HepG2 (cell line): ENCODE measurements around the gene CRIP1. TPM values are rescaled to one million over a fixed set of nuclear protein-coding genes. Genes with fewer than 3 reads are reported as not detected.

ENCODE experiments used
- ATAC-seq: fragments of 200-7000 bp; cut with Tn5 transposase; 3 replicates; pipeline ENCODE4 v1.9.1; 2020; ENCODE audit warnings: mild to moderate bottlenecking, moderate library complexity
- BruUV-seq: library from RNA; stranded (reverse); fragments of 400-500 nt; replicated peaks from 2 replicates; lab custom pipeline; 2021; lab: Mats Ljungman, UMichigan
- CTCF ChIA-PET: fragments of 300-600 bp; formaldehyde crosslinking; extraction: SDS; loops from one replicate; lab custom pipeline; 2021; ENCODE audit warnings: low total read pairs, inconsistent platforms, low intra/inter-chr PET ratio; lab: Yijun Ruan, JAX
- POLR2A ChIA-PET: fragments of 350-600 bp; sonication (Branson Sonifier 250); formaldehyde crosslinking; loops from one replicate; lab custom pipeline; 2020; ENCODE audit warnings: antibody characterized with exemption, inconsistent platforms; lab: Yijun Ruan, JAX
- DNase-seq: peaks from one replicate; pipeline ENCODE4 v3.0.0-alpha.2; 2015; ENCODE audit warnings: low spot score
- FAIRE-seq: peaks from 3 replicates; lab custom pipeline; 2011; peaks lifted over from hg19 to GRCh38; lab: Jason Lieb, UNC
- H2AFZ ChIP-seq: one replicate; pipeline ENCODE4 v1.6.1; 2011; ENCODE audit warnings: low read length, inconsistent platforms
- H3K27ac ChIP-seq: fragments of 300-600 bp; 3 replicates; pipeline ENCODE4 v1.8.0; 2011; ENCODE audit warnings: mixed run types, mild to moderate bottlenecking, mixed read lengths, low read length, inconsistent platforms; ENCODE audit not compliant: insufficient read depth; ENCODE audit errors: extremely low read length
- H3K27me3 ChIP-seq, 2 experiments: fragments of 200-600 bp in 1 of 2; 2 replicates in 1 of 2; 3 replicates in 1 of 2; pipeline versions ENCODE4 v1.6.0 to v1.8.0; 2011; ENCODE audit warnings: low read length in 2 of 2, mild to moderate bottlenecking in 2 of 2, moderate library complexity in 2 of 2, inconsistent platforms in 1 of 2; ENCODE audit not compliant: insufficient read depth in 2 of 2, control insufficient read depth in 1 of 2
- H3K36me3 ChIP-seq, 2 experiments: fragments of 200-600 bp in 1 of 2; replicated peaks in 1 of 2; 2 replicates in 1 of 2; 3 replicates in 1 of 2; pipeline versions ENCODE4 v1.5.1 to v1.8.0; 2011; ENCODE audit warnings: low read length in 2 of 2, inconsistent platforms in 1 of 2; ENCODE audit not compliant: insufficient read depth in 2 of 2, control insufficient read depth in 1 of 2
- H3K4me1 ChIP-seq: 2 replicates; pipeline ENCODE4 v1.5.1; 2012; ENCODE audit warnings: low read length, inconsistent platforms; ENCODE audit not compliant: insufficient read depth
- H3K4me2 ChIP-seq: 2 replicates; pipeline ENCODE4 v1.6.0; 2011; ENCODE audit warnings: low read depth, low read length, inconsistent platforms
- H3K4me3 ChIP-seq, 3 experiments: fragments of 200-600 bp in 1 of 3; sonication (generic), shearing (Covaris generic) in 1 of 3; replicated peaks in 1 of 3; 2 replicates each; pipeline ENCODE4 v1.5.1; 2011 to 2016; ENCODE audit warnings: low read length in 3 of 3, inconsistent platforms in 2 of 3, low read depth in 2 of 3, mild to moderate bottlenecking in 2 of 3, control low read depth in 1 of 3, mixed read lengths in 1 of 3; ENCODE audit not compliant: insufficient read depth in 1 of 3
- H3K79me2 ChIP-seq: one replicate; pipeline ENCODE4 v1.6.1; 2011; ENCODE audit warnings: low read length, inconsistent platforms; ENCODE audit not compliant: insufficient read depth
- H3K9ac ChIP-seq: 2 replicates; pipeline ENCODE4 v1.6.0; 2011; ENCODE audit warnings: mild to moderate bottlenecking, low read depth, low read length, inconsistent platforms; ENCODE audit not compliant: insufficient read depth
- H3K9me3 ChIP-seq: 2 replicates; pipeline ENCODE4 v1.5.1; 2012; ENCODE audit warnings: mild to moderate bottlenecking, low read length
- H4K20me1 ChIP-seq: 2 replicates; pipeline ENCODE4 v1.6.0; 2011; ENCODE audit warnings: inconsistent platforms, mild to moderate bottlenecking, low read length, moderate library complexity; ENCODE audit not compliant: insufficient read depth
- AKNA ChIP-seq: sonication (generic); formaldehyde crosslinking; IDR thresholded peaks from 2 replicates; pipeline ENCODE4 v1.4.0; 2020; ENCODE audit warnings: missing genetic modification reagents, borderline replicate concordance
- ATAD3A ChIP-seq: sonication (generic); formaldehyde crosslinking; IDR thresholded peaks from 2 replicates; pipeline ENCODE4 v1.4.0; 2020; ENCODE audit warnings: missing genetic modification reagents
- EHMT2 ChIP-seq: fragments of 200-600 bp; sonication (generic); IDR thresholded peaks from 2 replicates; pipeline ENCODE4 v1.7.0; 2017; ENCODE audit warnings: antibody characterized with exemption, low read depth, low read length, borderline replicate concordance
- FOXK1 ChIP-seq: sonication (generic); formaldehyde crosslinking; IDR thresholded peaks from 2 replicates; pipeline ENCODE4 v1.4.0; 2020; ENCODE audit warnings: low read depth, missing genetic modification reagents, borderline replicate concordance
- FUBP1 ChIP-seq: sonication (generic); formaldehyde crosslinking; IDR thresholded peaks from 2 replicates; pipeline ENCODE4 v1.5.1; 2020; ENCODE audit warnings: missing genetic modification reagents, mild to moderate bottlenecking, borderline replicate concordance
- HOMEZ ChIP-seq: IDR thresholded peaks from 2 replicates; pipeline ENCODE4 v1.6.1; 2016; ENCODE audit warnings: low read depth
- HOXD1 ChIP-seq: sonication (generic); formaldehyde crosslinking; IDR thresholded peaks from 2 replicates; pipeline ENCODE4 v1.5.0; 2020; ENCODE audit warnings: missing genetic modification reagents
- ISX ChIP-seq: sonication (generic); formaldehyde crosslinking; conservative IDR thresholded peaks from 2 replicates; pipeline ENCODE4 v1.5.0; 2020; ENCODE audit warnings: missing genetic modification reagents
- TCF7L2 ChIP-seq: IDR thresholded peaks from 2 replicates; pipeline ENCODE4 v1.6.1; 2011; ENCODE audit warnings: mild to moderate bottlenecking, low read depth, low read length, moderate library complexity
- ZBTB3 ChIP-seq: sonication (generic); formaldehyde crosslinking; IDR thresholded peaks from 2 replicates; pipeline ENCODE4 v1.4.0; 2020; ENCODE audit warnings: low read depth, mild to moderate bottlenecking, moderate library complexity, missing genetic modification reagents, borderline replicate concordance
- WGBS: methylation state at CpG from one replicate; pipeline ENCODE4 v1.1.6; 2017; ENCODE audit warnings: low lambda C conversion rate; 5-methylcytosine and 5-hydroxymethylcytosine counted together
- in situ Hi-C: cut with HindIII; loops from 2 replicates; pipeline ENCODE4 v1.10.0; 2017; ENCODE audit warnings: low pct_unique_long_range_greater_than_20kb; ENCODE audit not compliant: extremely low pct_ligation_motif_present
- intact Hi-C: fragments of 100-400 bp; cut with micrococcal nuclease; formaldehyde crosslinking; loops from one replicate; pipeline ENCODE4 v1.10.0; 2022; ENCODE audit not compliant: unreplicated experiment
- polyA plus RNA-seq, 8 experiments: library from polyadenylated mRNA; depleted of rRNA in 3 of 8; stranded (reverse) in 7 of 8; unstranded in 1 of 8; fragments of >200 nt; fragmentation: Illumina TruSeq in 4 of 8; extraction: Trizol in 4 of 8; gene quantifications; 2 replicates each; pipeline versions ENCODE4 v1.2.1 to v1.2.3, GENCODE V29; 2011 to 2016; ENCODE audit warnings: low read depth in 4 of 8, missing spikeins in 1 of 8, mixed read lengths in 1 of 8; ENCODE audit not compliant: insufficient read depth in 1 of 8
- total RNA-seq, 5 experiments: library from RNA; depleted of rRNA; stranded (reverse); fragments of >200 nt; fragmentation: Illumina TruSeq; extraction: Trizol; gene quantifications; 2 replicates each; pipeline ENCODE4 v1.2.3, GENCODE V29; 2016; ENCODE audit warnings: low read depth in 1 of 5

Gene CRIP1
- total and polyA plus RNA-seq, 2 of the 13 experiments (the other 11 are each of a cell fraction or from before 2014, with no cell fraction given): 53.9 to 59.5 TPM

GRCh38 chr14:105527826-105528585 lies 41.3 kb downstream of the CRIP1 start:
- CTCF ChIA-PET: interaction anchor here (1.1 to 4.1 kb wide), 3 partner anchors 38 to 80 kb away, joined by 3 to 15 read pairs (median 10); partner anchors contain the start of gene TEDC1
- no peak for FAIRE-seq
- peak overlapping the region; percentile 51 for H3K27ac ChIP-seq
- no peak overlapping the region for H2AFZ ChIP-seq
- H3K9me3 ChIP-seq: no peaks in the 10 kb centered on the region
- in situ Hi-C loops: loop anchor here (5.0 kb wide), 2 partner anchors 41 to 106 kb away; partner anchors contain the start of gene CRIP1
- H3K27me3 ChIP-seq: peaks cover 0 to 18% of the 10 kb centered on the region in 2 experiments; a peak in 3 of 5 replicates
- H3K9ac ChIP-seq: peak overlapping the region; percentile 76
- POLR2A ChIA-PET: interaction anchor here (1.0 to 1.7 kb wide), 4 partner anchors 28 to 47 kb away, joined by 4 to 10 read pairs (median 8); no protein-coding TSS in a partner anchor
- H3K79me2 ChIP-seq: no peaks in the 10 kb centered on the region
- no peaks in the 10 kb centered on the region for H4K20me1 ChIP-seq
- no TSS peak for BruUV-seq
- H3K4me2 ChIP-seq: peak overlapping the region; percentile 85
- peaks cover 41% of the 10 kb centered on the region for H3K4me1 ChIP-seq
- H3K36me3 ChIP-seq: 0 out of 5 replicates have a peak, but pooled peaks cover 0 to 6% of the 10 kb centered on the region in 2 experiments
- intact Hi-C loops: loop anchor here (2.0 kb wide), 1 partner anchor 47 kb away; no protein-coding TSS in a partner anchor
- DNase-seq: peak; percentile 38
- ATAC-seq: peak; percentile 50
- WGBS: no CpG with 5 or more reads among the region's 67 CpGs
- H3K4me3 ChIP-seq: peak overlapping the region; percentile 79 to 89 (median 80)
- TF ChIP-seq ZBTB3 (CRISPR knock-in tag): no peak
- TF ChIP-seq HOMEZ: no peak
- no peak for TF ChIP-seq EHMT2
- TF ChIP-seq FUBP1 (CRISPR knock-in tag): no peak
- TF ChIP-seq ATAD3A: no peak
- no peak for TF ChIP-seq FOXK1 (CRISPR knock-in tag)
- no peak for TF ChIP-seq TCF7L2
- TF ChIP-seq AKNA (CRISPR knock-in tag): no peak
- TF ChIP-seq ISX (CRISPR knock-in tag): no peak
- no peak for TF ChIP-seq HOXD1 (CRISPR knock-in tag)
